ENCODE data around the gene STAC.
"Not testable (repeated sequence)": the region's sequence is repeated elsewhere in the genome, so short reads cannot be mapped to it uniquely, and the experiment has no call there.

The STAC gene

DNA sequence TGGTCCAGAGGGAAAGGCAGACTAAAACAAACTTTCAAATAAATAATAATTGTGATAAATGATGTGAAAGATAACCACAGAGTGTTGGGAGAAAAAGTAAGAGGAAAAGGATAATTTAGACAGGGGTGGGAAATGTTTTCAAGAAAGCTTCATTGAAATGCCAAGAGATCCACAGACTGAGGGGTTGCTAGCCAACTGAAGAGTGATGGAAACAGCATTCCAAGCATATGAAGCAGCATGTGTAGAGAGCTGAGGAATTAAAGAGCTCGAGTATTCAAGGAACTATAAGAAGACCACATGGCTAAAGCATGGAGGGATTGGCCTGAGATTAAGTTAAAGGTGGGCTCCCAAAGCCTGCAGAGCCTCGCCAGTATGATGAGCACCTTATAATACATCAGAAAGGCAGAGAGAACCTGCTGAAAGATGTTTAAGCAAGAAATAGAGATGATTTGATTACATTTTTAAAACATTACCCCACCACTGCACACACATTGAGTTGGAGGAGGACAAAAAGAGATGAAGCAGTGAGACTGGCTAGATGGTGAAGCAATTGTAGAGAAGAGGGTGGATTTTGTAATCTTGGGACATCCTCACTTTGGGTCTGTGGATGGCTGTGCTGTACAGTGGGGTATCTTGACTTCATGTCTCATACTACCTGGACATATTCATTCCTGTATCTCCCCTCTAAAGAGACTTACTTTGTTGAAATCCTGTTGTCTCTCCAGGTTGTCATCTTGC is 100.8 kb downstream of the STAC start:
- FAIRE-seq = no peak

DNA sequence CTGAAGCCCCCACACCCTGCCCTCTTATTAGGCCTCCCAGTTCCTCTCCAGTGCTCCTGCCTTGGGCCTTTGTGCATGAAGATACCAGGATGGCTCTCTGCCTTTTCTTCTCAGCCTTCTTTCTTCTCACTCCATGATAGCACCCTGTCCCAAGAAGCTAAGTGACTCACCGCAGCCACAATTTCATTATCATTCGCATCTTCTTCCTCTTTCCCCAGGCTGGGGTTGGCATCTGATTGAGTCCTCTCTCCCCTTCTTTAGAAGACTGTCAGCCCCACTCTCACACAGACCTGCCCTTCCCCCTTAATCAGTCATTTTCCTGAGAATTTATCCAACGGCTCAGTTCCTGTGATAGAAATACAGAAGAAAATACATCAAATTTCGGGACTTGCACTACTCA is 102.0 kb downstream of the STAC start:
- FAIRE-seq = no peak

DNA sequence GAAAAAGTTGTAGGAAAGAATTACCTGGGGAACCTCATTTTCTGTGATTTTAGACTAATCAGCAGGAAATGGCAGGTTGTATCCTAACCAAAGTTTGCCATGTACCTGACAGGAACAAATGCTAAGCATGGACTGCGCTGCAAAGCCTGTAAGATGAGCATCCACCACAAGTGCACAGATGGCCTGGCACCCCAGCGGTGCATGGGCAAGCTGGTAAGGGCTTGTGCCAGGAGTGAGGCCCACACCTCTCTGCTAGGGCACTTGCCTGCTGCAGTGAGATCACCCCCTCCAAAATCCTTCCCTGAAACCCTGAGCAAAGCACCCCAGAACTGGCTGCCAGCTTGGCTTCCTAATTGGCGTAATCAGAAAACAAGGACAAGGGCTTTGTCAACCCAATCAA is 102.6 kb downstream of the STAC start:
- no peak for FAIRE-seq

DNA sequence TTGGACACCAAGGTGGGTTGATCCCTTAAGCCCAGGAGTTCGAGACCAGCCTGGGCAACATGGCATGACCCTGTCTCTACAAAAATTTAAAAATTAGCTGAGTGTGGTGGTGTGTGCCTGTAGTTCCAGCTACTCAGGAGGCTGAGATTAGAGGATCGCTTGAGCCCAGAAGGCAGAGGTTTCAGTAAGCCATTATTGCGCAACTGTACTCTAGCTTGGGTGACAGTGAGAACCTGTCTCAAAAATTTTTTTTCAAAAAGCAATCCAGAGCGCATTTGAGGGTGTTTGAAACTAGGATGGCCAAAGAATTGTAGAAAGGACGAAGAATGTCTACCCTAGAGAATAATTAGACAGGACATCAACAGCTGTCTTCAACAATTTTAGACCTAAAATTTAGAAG is 103.4 kb downstream of the STAC start:
- no peak for FAIRE-seq

DNA sequence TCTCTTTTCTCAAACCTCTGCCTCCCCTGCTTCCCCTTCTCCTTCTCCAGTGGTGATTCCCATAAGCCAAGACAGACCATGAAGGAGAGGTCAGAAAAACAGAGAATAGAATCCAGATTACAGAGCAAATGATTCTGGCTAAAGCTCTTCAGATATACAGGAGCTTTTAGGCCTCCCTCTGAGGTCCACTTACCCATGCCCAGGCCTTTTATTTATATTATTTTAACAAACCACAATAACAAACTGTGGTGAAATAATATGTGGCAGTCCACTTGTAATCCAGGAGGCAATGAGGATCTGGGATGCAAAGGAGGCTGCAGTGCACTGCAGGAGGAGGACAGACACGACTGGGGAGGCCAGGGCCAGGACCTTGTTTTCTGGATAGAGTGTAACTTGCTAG is 104.1 kb downstream of the STAC start:
- FAIRE-seq = no peak

DNA sequence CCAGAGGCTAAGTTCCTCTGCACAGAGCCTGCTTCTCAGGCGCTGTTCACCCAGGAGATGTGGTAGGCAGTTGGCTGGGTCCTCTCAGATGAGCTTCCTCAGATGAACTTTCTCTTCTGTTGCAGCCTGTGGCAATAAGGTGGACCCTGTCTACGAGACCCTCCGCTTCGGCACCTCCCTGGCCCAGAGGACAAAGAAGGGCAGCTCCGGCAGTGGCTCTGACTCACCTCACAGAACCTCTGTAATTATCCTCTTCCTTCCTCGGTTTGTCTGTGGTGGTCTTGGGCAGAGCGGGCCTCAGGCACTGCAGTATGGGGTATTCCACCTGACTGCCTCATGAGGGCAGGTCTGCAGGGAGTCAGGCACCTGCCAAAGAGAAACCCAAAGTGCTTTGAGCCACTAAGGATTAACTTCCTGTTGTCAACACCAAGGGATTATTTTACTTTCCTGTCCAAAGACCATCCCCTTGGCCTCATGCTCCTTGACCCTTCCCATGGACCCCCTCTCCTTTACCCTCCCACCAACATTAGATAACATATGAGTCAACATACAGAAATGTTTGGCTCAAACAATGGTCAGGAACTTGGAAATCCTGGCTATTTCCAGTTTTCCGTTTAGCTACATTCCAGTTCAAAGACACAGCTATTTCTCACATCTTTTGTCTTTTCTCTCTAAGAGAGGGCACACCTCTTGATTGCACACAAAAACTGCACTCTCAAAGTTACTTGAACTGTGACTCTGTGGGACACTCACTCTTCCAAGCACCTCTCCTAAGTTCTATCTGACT is 105.9 kb downstream of the STAC start:
- FAIRE-seq = no peak

DNA sequence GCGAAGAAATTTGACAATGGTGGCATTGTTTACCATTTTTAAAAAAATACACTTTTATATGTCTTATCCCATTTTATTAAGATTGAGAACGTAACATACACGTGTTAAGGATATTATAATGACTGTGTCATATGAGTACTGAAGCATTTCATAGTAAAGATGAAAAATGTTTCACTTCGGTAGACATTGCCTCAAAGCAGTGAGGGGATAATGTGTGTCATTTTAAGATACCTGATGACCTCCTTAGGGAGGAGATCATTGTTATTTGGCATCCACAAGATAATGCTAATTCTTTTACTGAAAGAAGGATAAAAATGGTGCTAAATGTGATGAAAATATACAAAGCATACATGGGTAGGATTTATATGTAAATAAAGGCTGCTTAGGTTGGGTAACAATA is 107.3 kb downstream of the STAC start:
- no peak for FAIRE-seq

DNA sequence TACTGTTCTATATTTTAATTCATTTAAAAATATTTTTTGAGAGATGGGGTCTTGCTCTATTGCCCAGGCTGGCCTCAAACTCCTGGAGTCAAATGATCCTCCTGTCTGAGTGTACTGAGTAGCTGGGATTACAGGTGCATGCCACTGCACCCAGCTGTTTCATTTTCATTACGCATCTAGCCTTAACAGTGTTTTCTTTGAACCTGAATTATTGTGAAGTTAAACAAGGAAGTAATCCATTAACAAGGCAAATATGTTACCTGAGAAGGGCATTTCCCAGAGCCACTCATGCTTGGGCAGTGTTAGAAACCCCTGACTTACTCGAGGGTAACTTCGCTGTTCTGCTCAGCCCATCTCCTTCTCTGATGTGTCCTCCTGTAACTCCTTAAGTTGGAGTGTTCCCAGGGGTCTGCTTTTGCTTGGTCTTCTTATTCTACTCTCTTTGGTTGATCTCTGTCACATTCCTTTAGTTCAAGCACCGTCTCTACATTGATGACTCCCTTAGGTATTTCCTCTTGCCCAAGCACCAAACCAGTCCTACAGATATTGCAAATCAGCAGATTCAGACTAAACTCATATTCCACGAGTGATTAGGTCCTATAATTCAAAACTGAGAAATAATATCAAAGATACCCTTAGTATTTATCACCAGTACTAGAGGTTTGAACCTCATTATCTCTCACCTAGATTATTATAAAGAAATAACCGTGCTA is 107.9 kb downstream of the STAC start:
- FAIRE-seq = no peak

DNA sequence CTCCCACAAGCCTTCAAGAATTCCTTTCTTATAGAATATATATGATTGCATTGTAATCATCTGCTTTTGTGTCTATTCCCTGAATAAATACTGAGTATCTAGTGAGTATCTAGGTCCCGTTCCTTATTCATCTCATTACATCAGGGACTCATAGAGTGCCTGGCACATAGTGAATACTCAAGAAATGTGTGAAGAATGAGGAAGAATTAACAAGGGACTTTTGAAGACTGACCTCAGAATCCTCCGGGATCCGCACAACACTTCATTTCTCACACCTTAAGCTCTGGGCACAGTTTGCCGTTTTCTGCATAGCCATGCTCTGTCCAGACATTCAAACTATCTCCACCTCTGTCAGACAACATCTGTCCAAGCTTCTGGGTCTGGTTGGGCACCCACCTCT is 108.8 kb downstream of the STAC start:
- no peak for FAIRE-seq

DNA sequence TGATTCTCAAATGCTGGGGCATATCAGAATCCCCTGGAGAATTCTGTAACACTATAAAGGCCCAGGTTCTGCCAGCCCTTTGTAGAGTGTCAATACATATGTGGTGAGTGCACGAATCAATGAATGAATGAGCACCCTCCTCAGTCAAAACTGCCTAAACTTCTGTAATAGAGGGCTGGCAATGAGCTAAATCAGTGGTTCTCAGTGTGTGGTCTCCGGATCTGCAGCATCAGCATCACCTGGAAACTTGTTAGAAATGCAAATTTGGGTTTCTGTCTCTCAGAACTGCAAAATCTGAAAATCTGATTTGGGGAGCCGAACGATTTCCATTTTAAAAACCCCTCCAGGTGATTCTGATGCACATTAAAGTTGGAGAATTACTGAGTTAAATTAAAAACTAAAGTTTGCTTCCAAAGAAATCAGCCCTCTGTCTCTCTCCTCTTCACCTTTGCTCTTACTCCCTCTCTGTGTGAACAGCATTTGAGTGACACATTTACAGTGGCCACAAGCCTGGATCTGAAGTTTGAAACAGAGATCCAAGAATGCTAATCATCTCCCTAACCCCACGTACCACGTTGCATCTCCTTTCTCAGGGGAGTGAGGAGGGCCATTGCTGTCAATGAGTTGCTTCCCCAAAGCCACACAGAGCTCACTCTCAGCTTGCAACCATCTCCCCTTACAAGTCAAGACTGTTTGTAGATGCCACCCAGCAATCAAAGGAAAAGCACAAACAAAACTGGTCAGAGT is 109.5 kb downstream of the STAC start:
- no peak for FAIRE-seq

DNA sequence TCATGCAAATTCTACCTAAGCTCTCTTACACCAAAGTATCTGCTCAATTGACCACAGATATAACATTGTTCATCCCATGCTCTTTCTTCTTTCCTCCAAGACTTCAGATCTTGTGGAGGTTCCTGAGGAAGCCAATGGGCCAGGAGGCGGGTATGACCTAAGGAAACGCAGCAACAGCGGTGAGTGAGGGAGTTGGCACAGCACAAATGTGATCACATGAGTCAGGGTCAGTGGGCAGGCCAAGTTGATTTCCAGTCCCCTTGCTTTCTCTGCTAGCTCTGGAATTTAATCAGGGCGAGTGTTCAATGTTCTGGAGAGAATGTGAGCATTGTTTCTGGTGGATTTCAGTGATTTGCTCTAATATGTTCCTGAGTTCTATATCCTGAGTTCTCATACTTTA is 112.7 kb downstream of the STAC start:
- FAIRE-seq = no peak

DNA sequence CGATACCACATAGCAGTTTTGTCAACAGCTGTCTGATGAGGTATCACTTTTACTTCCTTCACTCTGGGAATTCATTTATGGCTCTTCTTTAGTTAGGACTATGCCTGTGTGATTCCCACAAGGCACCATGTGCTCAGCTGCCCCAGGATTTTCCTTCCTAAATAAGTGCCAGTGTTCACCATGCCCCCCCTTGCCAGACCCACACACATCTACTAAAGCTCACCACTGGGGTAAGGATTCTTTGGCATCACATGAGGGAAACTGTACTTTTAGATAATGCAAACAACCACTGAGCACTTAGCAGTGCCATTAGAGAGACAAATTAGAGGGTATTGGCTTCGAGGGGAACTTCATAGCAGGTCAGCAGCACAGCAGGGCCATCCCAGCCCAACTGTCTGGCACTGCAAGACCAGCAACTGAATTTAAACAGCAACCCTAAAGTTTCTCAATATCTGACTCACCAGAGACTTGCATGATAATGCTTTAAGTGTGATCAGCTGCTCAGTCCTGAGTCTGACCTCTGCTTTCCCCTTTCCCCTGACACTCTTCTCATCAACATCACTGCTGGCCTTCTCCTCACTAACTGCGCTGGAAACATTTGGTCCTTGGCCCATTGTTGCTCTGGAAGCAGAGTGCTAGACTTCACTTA is 114.3 kb downstream of the STAC start:
- no peak for FAIRE-seq

DNA sequence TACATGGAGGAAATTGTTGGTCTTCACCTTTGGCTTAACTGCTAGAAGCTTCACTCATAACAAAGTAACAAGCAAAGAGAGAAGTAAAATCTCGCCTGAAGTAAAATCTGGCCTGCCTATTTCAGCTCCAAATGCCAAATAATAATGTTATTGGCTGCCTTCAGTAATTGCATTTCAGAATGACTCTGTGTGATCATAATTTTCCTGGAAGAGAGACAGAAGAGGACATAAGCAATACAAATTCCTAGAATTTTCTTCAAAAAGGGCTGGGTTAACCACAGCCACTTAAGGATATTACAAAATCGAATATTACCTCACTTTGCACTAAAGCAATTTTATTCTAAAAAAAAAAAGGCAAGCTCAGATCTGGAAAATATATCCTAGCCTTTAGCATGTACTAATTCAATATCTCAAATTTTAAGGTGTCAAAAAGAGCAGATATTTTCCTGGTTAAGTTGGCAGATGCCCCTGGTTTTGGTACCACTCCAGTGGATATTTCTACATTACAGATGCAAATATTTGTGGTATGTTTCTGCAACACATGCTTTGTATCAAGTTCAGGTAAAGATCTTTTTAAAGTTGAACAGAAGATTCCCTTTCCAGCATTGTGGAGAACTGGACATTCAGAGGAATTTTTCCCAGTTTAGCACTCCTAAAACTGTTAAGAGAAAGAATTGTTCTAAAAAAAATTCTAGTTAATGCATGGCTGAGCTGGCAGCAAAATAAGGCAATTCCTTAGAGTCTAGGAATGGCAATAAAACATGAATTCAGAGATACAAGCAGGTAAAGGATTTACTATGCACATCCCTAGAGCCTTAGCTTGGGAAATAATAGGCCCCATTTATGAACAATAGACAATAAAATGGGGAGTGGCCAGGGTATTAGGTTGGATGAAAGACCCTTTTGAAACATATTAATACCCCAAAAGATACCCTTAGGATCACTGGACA is 116.7 kb downstream of the STAC start:
- no peak for FAIRE-seq

DNA sequence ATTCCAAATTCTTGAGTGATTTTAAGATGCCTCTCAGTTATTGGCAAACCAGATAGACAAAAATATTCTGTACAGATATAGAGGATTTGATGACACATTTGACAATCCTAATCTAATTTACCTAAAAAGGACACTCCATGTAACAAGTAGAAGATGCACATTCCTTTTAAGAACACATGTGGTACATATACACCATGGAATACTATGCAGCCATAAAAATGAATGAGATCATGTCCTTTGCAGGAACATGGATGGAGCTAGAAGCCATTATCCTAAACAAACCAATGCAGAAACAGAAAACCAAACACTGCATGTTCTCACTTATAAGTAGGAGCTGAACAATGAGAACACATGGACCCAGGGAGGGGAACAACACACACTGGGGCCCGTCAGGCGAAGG is 119.7 kb downstream of the STAC start:
- FAIRE-seq = not testable (repeated sequence)

DNA sequence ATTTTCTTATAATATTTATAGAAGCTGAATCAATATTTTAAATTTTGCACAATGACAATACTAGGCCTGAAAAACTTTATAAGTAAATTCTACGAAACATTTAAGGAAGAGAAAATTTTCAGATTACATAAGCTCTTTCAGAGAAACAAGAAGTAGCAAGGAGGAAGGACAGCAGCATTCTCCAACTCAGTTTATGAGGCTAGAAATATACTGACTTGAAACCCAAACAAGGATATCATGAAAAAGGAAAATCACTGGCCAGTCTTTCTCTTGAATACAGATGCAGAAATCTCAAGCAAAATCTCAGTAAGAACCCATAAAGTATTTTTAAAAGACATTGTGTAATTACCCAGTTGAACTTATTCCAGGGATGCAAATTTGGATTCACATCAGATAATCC is 121.3 kb downstream of the STAC start:
- FAIRE-seq = no peak

DNA sequence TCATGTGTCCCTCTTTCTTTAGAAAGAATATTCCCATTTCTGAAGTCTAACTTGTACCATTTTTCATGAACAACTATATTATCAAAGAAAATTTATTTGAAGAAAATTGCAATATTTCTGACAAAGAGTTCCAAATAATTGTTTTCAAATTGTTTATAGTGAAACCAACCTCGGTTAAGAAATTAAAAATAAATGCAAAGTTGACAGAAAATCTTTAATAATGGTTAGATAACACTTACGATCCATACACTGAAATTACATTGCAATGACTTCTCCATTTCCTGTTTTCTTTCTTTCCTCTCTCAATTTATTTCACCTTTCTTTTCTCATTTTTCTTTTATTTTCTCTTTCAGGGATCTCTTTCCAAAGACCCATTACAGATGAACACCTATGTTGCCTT is 125.1 kb downstream of the STAC start:
- FAIRE-seq = no peak

DNA sequence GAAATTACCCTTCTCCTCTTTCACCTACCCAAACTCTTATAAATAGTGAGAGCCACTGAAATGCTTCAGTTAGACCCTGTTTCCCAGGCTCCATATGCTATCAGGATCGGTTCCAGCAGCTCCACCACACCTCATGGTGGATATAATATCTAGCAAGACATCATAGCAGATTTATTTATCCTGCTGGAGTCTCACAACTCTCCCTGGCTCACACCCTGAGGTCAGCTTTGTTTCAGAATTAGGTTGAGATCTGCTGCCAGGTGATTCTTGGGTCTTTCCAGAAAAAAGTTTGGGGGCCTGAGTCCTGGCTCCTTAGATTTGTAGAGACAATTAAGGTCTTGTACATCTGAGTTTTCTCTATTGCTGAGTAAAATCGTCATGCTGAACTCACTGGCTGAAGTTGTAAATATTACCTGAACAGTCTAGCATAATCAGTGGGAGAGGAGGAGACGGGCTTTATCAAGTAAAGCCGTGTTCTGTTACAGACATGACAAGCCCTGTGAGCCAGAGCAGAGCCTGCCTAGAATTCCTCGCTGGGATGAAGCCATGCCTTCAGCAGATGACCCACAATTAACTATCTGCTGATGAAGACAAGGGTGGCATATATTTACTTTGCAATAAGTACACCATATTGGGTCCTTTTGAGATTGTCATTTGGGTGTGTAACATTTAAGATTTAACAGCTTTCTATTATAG is 131.6 kb downstream of the STAC start:
- no peak for FAIRE-seq

DNA sequence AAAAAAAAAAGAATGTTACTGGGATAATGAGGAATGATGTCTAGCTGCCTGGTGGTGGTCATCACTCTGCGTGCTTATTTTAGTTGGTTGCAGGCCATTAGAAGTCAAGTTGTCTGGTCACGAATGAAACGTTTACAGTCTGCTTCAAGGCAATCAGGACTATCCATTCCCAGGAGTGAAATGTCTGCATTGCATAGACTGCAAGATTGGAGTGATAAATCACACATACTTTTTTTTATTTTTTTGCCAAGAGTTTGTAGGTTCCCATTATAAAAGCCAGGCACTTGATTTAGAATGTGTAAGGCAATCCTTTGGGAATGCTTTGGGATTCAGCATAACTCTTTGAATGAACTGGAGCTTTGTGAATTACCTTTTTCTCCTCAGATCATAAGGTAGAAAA is 132.3 kb downstream of the STAC start:
- no peak for FAIRE-seq

DNA sequence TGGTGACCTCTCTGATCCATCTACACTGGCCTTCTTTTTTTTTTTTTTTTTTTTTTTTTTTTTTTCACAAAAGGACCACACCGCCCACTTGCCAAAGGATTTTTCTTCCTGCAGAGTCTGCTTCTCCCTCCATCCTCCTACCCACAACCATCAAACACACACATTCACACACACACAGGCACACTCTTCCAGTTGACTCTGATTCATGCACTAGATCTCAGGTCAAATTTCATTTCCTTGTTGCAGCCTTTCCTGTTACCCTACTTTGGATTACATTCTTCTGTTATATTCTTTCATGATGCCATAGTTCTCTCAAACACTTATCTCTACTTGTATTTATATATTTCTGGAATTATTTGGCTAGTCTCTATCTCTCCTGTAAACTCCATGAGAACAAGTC is 133.9 kb downstream of the STAC start:
- no peak for FAIRE-seq

DNA sequence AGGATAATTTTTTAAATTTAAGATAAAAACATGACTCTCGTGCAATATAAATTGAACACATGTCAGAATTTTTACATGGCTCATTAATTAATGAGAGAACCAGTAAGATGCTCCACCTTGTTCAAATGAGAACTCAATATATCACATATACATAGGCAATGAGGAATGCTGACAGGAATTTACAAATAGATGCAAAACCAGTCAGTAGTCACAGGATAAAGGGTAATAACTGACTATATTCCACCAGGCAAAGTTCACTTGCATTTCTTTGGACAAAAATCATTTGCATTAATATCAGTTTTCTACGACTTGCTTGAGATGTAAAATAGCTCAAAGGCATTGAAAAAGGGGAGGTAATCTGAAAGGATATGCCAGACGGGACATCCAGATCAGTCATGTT is 139.4 kb downstream of the STAC start:
- FAIRE-seq = no peak

Data from colon (tissue), 2 donors.